ENCODE results near the gene SULT4A1.
"Not testable (repeated sequence)": the region's sequence is repeated elsewhere in the genome, so short reads cannot be mapped to it uniquely, and the experiment has no call there.

Gene SULT4A1

GRCh38 chr22:43885786-43886185, 23.5 kb upstream of the SULT4A1 start:
- DNase-seq: no peak

GRCh38 chr22:43885319-43885671, 23.0 kb upstream of the SULT4A1 start:
- DNase-seq: no peak

- peak; percentile 31 for DNase-seq
Observed at GRCh38 chr22:43884600-43885318, 22.4 kb upstream of the SULT4A1 start.

DNA sequence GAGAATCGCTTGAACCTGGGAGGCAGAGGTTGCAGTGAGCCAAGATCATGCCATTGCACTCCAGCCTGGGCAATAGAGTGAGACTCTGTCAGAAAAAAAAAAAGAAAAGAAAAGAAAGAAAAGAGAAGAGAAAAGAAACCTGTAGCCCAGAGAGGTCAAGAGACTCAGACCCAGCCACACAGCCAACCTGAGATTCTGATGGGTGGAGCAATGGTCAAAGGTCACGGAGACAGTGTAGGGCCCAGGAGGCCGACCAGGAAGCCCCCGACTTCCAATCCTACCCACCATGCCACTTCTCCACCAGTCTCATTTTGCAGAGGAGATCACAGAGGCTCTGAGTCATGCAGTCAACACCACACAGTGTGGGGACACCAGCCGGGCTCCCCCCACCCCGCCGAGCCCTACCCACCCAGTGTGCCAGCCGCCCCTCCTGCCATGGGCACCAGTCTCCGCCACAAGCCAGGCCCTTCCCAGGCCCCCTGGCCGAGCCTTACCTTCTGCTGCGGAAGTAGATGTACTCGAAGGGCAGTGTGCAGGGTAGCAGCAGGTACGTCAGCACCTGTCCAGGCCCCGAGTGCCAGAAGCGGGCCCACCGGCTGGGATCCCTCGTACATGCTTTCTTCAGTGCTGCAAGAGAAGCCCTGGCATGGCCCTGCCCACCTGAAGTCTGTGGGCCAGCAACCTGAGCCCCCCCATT, 21.6 kb upstream of the SULT4A1 start:
- DNase-seq: no peak

DNA sequence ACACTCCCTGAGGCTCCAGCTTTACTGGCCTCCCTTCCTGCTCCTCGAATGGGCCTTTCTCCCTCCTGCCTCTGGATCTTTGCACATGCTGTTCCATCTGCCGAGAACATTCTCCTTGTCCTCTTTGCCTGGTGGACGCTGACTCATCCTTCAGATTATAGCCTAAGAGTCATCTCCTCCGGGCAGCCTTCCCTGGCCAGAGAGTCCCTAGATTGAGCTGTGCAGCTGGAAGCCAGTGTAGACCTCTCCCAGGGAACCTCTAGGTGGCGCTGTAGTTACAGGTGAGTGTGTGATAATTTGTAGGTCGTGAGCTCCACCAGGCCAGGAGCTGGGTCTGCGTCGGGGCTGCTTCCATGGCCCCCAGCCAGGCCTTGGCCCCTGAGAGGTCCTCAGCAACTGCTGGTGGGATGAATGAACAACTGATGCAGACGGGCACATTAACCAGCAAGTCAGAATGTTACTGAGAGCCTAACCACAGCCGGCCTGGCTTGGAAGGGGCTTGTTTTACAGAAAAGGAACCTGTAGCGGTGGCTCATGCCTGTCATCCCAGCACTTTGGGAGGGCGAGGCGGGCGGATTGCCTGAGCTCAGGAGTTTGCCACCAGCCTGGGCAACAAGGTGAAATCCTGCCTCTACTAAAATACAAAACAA, 20.8 kb upstream of the SULT4A1 start:
- peak; percentile 52 for DNase-seq

GRCh38 chr22:43882122-43882767, 19.9 kb upstream of the SULT4A1 start:
- no peak for DNase-seq

DNA sequence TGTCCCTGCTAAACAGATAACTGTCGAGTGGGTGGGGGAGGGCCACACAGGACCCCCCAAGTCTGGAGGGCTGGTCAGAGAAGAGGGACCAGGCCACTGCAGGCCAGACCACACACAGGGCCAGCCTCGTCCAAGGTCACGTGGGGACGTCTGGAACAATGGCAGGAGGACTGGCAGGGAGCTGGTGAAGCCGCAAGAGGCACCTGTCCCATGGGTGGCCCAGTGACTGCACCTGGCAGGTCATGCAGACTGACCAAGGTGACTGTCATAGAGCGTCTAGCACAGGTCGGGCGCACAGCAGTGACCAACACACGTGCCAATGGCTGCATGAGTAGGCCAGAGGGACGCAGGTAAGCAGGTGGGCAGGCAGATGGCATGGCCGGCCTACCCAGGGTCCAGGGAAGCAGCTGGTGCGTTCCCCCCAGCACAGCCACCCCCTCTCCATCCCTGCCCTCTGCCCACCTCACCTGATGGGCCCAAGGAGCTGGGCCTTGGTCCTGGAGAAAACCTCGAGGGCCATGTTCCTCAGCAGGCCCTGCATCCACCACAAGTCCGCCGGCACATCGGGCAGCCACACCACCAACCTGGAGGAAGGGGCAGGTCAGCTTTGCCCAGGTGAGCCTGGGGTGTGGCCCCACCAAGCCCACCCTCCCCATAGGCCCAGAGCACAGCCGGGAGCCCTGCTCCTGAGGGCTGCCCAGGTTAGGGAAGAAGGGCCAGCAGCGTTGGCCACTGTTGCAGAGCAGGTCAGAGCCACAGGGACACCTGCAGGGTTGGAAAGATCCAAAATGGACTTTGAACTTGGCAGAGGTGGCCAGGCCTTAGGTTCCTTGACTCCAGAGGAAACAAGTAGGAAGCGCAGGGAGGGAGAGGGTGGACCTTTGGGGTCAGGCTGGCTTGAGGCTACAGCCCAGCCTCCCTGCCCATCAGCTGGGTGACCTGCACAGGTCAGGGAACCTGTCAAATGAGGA, 19.1 kb upstream of the SULT4A1 start:
- DNase-seq: no peak

GRCh38 chr22:43880541-43880991, 18.3 kb upstream of the SULT4A1 start:
- no peak for DNase-seq

DNA sequence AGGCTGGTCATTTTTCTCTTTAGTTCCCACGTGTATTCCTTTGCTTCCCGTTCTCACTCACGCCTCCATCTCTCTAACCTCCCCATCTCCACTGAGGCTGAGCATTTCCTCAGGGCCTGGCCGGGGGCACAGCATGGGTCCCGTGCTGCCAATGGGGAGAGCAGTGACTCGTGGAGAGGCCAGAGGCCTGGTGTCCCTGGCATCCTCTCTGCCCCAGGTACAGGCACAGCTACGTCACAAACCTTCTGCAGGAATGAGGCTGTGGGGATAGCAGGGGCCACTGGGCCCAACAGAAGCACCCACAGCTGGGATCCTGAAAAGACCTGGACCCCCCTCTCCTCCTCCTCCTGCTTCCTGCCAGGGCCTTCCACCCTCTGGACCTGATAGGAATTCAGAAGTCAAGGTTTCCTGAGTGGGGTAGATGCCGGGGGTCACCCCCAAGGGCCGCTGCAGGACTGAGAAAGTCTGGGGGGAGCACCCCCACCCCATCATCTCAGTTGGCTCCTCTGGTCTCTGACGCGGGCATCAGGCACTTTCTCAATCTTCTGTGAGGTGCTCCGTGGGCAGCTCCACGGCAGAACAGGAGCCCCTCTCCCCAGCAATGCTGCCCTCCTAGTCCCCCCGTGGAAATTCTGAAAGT, 17.7 kb upstream of the SULT4A1 start:
- DNase-seq: no peak

DNA sequence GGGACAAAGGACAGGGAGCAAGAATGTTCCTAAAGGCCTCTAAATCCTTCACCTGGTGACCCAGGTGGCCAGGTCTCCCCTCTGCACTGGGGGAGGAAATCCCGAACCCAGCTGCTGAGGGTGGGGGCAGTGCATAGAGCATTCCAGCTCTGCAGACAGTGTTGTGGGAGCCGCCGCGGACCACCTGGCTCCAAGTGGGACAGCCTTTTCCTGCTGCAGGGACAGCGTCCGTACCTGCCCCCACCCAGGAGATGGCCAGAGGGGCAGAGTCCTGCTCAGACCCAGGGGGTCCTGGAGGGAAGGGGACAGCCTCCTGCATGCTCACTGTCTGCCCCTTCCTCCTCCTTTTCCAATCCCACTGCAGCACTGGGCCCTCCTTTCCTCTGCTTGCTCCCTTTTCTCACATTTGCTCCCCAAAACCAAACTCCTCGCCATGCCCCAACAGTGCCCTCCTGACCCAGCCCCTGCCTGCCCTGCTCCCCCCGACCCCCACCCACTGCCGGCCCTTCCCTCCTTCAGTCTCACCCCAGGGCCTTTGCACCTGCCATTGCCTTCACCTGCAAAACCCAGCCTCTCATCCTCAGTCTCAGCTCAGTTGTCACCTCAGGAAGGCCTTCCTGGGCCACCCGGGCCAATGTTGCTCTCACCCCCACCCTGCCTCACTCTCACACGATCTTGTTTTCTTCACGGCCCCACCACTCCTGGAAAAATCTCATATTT, 16.7 kb upstream of the SULT4A1 start:
- no peak for DNase-seq

- DNase-seq: no peak
Observed at GRCh38 chr22:43878079-43878795, 15.9 kb upstream of the SULT4A1 start.

- DNase-seq: no peak
Observed at GRCh38 chr22:43876866-43877509, 14.7 kb upstream of the SULT4A1 start.

DNA sequence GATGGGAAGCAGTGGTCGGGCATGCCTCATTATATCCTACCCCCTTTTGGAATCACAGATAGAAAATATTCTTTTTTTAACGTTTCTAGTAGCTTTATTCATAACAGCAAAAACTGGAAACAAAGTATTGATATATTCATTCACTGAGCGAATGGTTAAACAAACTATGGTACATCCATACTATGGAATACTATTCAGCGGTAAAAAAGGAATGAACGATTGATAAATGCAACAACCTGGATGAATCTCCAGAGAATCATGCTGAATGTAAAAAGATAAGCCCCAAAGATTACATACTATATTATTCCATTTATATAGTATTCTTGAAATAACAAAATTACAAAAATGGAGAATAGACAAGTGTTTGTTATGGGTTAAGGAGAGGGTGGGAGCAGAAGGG, 7.5 kb upstream of the SULT4A1 start:
- DNase-seq: no peak

DNA sequence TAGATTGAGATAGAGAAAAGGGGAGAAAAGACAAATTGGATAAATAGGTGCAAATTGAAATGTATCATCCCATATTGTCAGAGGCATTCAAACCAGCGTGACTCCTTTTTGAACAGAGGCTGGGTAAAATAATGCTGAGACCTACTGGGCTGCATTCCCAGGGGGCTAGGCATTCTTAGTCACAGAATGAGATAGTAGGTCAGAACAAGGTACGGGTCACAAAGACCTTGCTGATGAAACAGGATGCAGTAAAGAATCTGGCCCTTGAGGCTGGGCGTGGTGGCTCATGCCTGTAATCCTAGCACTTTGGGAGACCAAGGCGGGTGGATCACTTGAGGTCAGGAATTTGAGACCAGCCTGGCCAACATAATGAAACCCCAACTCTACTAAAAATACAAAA, 6.7 kb upstream of the SULT4A1 start:
- DNase-seq: not testable (repeated sequence)

- DNase-seq: no peak
Observed at GRCh38 chr22:43867839-43868635, 5.7 kb upstream of the SULT4A1 start.

- no peak for DNase-seq
Observed at GRCh38 chr22:43862882-43863202, 529 bp upstream of the SULT4A1 start.

DNA sequence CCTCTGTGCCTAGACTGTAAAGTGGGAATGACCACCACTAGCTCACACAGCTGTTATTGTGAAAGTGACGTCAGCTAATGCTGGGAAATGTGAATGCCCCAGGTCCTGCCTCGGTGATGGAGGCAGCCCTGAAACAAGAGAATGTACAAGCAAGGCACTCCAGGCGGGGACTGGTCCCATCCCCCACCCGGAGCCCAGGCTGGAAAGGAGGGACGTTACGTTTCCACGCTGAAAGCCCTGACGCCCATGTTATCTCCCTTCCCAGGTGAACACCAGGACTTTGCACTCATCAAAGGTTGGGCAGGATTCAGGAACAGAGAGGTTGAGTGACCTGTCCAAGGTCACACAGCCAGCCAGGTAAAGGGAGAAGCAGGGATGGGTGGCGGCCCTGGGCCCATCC, 784 bp downstream of the SULT4A1 start:
- DNase-seq: no peak

GRCh38 chr22:43860831-43861230, 1.5 kb downstream of the SULT4A1 start:
- no peak for DNase-seq

DNA sequence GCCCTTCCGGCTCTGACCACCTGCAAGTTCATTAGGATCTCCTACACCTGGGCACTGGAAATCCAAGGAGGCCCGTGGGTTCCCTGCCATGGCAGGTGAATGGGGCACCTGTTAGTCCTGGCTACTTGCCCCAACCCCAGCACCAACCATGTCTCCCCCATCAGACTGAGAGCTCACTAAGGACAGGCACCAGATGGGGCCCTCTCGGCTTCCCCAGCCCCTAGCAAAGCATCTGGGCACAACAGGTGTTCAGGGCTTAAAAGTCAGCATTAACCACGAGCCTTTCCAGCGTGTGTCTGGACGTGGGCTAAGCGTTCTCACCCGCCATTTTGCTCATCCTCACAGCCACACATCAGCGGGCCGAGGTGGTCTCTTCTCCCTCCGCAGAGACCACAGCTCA, 2.2 kb downstream of the SULT4A1 start:
- DNase-seq: no peak
